Upper lobe of left lung (tissue), 4 donors: ENCODE measurements around the gene CSNK1A1.

ENCODE experiments used
- CTCF ChIP-seq, 6 experiments: fragments of 450-650 bp in 4 of 6; fragments of 200-600 bp in 2 of 6; sonication (generic) in 2 of 6; IDR thresholded peaks; one replicate each; pipeline ENCODE4 v1.5.1; 2016 to 2019; ENCODE audit warnings: antibody characterized with exemption in 6 of 6
- POLR2A ChIP-seq, 4 donors: fragments of 450-650 bp; IDR thresholded peaks; one replicate each; pipeline ENCODE4 v1.5.1; 2016 to 2017; ENCODE audit warnings: antibody characterized with exemption in 4 of 4, mild to moderate bottlenecking in 2 of 4
- POLR2AphosphoS5 ChIP-seq, 2 donors: sonication (generic); formaldehyde crosslinking; IDR thresholded peaks; one replicate each; pipeline ENCODE4 v1.5.1; 2017; ENCODE audit warnings: antibody characterized with exemption in 2 of 2

GRCh38 chr5:149510136-149510535 lies 41.1 kb downstream of the CSNK1A1 start:
- TF ChIP-seq POLR2AphosphoS5 (IDR thresholded peaks at IDR 0.05) = no peak
- TF ChIP-seq CTCF (IDR thresholded peaks at IDR 0.05) = no peak
- no peak for TF ChIP-seq POLR2A (IDR thresholded peaks at IDR 0.05)
